H1 (cell line): ENCODE measurements around the gene FAM98C.

ENCODE experiments used
- CBX8 ChIP-seq: fragments of 300-800, 300-1000 bp; sonication (generic); IDR thresholded peaks from 2 replicates; pipeline ENCODE4 v1.7.1; 2016; ENCODE audit warnings: low read depth, low read length, borderline replicate concordance
- CEBPB ChIP-seq: IDR thresholded peaks from 2 replicates; pipeline ENCODE4 v1.6.1; 2012; ENCODE audit warnings: low read depth, low read length
- EZH2 ChIP-seq: fragments of 200-600 bp; sonication (generic); IDR thresholded peaks from 2 replicates; pipeline ENCODE4 v1.7.1; 2012; ENCODE audit warnings: low read depth, mild to moderate bottlenecking, moderate library complexity, low read length, inconsistent platforms; ENCODE audit not compliant: severe bottlenecking
- FOSL1 ChIP-seq: IDR thresholded peaks from 2 replicates; pipeline ENCODE4 v1.6.1; 2011; ENCODE audit warnings: mild to moderate bottlenecking, low read depth, low read length, moderate library complexity; ENCODE audit not compliant: insufficient read depth
- POLR2A ChIP-seq, 2 experiments: IDR thresholded peaks; 1 replicate in 1 of 2; 2 replicates in 1 of 2; pipeline ENCODE4 v1.6.1; 2011; ENCODE audit warnings: low read depth in 2 of 2, low read length in 2 of 2, mild to moderate bottlenecking in 2 of 2; ENCODE audit errors: control extremely low read depth in 1 of 2
- POLR2AphosphoS5 ChIP-seq: IDR thresholded peaks from 2 replicates; pipeline ENCODE4 v1.6.1; 2011; ENCODE audit warnings: low read depth, low read length
- SP2 ChIP-seq: IDR thresholded peaks from 2 replicates; pipeline ENCODE4 v1.6.1; 2012; ENCODE audit warnings: mild to moderate bottlenecking, low read length, inconsistent platforms
- TEAD4 ChIP-seq: IDR thresholded peaks from 2 replicates; pipeline ENCODE4 v1.6.1; 2012; ENCODE audit warnings: low read depth, low read length, inconsistent platforms, mixed read lengths
- TF ChIP-seq, protein P1 (sequence below), 3 experiments: IDR thresholded peaks; 1 replicate in 2 of 3; 2 replicates in 1 of 3; pipeline versions ENCODE4 v1.5.1 to v1.6.1; 2011; ENCODE audit warnings: low read length in 3 of 3, mild to moderate bottlenecking in 3 of 3, inconsistent platforms in 2 of 3, low read depth in 1 of 3, moderate library complexity in 1 of 3; ENCODE audit not compliant: insufficient read depth in 1 of 3; ENCODE audit errors: control extremely low read depth in 1 of 3

GRCh38 chr19:38402623-38402966, 298 bp upstream of the FAM98C start:
- TF ChIP-seq, protein P1, sequence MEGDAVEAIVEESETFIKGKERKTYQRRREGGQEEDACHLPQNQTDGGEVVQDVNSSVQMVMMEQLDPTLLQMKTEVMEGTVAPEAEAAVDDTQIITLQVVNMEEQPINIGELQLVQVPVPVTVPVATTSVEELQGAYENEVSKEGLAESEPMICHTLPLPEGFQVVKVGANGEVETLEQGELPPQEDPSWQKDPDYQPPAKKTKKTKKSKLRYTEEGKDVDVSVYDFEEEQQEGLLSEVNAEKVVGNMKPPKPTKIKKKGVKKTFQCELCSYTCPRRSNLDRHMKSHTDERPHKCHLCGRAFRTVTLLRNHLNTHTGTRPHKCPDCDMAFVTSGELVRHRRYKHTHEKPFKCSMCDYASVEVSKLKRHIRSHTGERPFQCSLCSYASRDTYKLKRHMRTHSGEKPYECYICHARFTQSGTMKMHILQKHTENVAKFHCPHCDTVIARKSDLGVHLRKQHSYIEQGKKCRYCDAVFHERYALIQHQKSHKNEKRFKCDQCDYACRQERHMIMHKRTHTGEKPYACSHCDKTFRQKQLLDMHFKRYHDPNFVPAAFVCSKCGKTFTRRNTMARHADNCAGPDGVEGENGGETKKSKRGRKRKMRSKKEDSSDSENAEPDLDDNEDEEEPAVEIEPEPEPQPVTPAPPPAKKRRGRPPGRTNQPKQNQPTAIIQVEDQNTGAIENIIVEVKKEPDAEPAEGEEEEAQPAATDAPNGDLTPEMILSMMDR (IDR thresholded peaks at IDR 0.05; ENCODE audit: control extremely low read depth in 1 of 3, insufficient read depth in 1 of 3, low read depth in 1 of 3, low read length in 3 of 3): no peak
- TF ChIP-seq EZH2 (no peak), FOSL1 (no peak), CEBPB (no peak), POLR2AphosphoS5 (no peak), CBX8 (no peak), POLR2A (IDR thresholded peaks at IDR 0.05; ENCODE audit: control extremely low read depth in 1 of 2, low read depth in 2 of 2, low read length in 2 of 2) (no peak), TEAD4 (no peak), SP2 (no peak)
